GM19193 (cell line): ENCODE measurements around the gene HTR3A.

Experiments used
- POLR2A ChIP-seq: IDR thresholded peaks from 4 replicates; pipeline ENCODE4 v1.6.1; 2011; ENCODE audit not compliant: insufficient read depth, insufficient read length; ENCODE audit errors: extremely low read depth

Gene HTR3A

DNA sequence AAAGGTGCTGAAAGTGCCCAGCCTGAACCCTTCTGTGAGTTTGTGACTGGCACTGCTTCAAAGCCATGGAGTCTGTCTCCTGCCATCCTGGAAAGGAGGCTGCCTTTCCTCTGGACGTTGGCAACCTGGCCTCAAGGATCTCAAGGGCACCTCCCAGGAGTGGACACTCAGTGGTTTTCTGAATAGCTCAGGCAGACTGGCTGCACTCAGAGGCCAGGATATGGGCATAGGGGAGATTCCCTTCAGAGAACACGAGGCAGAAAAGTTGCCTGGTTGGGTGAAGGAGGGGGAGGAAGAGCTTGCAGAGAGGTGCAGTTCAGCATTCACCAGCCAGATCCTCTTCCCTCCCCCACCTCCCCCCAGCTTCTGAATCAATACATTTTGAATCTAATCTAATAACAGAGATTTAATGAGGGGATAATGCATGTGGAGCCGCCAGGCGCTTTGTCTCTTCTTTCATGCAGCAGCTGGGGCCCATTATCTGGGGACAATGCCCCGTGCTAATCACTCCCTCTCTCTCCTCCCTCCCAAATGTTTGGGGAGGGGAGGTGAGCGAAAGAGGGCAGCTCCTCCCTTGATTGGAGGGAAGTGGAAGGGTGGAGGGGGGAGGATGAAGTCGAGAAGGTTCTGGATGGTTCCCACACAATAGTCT, 17.7 kb downstream of the HTR3A start:
- TF ChIP-seq POLR2A, result no peak

DNA sequence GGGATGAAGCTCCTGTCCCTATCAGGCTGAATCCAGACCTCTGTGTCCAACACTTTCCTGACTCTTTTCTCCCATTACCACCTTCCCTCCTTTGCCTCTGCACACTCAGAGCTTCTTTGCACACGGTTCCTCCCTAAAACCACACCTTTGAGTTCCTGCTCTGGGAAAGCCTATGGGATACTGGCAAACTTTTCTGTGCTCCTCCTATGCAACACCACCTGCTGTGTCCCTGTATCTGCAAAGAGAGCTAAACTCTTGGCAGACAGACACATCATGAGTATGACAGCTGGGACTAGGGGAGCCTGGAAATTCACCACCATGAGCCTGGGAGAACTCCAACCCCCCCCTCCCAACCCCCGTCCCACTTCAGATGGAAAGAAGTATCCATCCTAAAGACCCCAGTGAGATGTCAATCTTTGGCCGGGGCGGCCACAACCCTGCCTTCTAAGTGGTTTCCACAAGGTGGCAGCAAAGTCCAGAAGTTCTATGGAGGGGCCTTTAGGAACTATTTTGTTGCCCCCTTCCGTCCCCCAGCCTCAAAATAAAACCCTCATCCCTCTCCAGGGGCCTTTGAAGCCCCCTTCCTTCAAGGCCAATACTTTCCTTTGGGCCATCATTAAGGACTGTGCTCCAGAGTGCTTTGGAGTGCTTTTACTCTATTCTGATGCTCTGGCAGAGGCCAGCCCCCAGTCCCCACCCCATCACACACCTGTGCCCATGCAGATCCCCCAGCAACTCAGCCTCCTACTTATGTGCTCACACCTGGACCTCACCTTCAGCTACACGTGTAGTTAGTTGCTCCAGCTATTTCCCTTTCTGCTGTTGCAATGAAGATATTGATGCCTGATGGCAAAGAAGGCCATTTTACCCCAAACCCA, 19.4 kb downstream of the HTR3A start:
- no peak for TF ChIP-seq POLR2A

DNA sequence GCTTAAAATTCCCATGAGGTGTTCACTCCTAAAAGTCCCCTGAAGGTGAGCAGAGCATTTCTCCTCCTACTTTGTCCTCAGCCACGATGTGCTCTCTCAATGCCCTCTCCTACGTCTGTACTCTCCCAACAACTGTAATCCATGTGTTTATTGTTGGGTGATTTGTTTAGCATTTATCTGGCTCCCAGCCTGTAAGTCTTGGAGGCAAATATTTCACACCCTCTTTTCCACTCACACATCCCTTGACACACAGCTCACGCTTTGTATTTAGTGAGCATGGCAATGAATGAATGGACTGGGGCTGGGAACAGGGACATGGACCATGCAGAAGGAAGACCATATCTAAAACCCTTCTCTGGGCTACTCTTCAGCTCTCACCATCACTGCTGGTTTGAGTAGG, 22.6 kb downstream of the HTR3A start:
- TF ChIP-seq POLR2A, result no peak

- no peak for TF ChIP-seq POLR2A
Observed at GRCh38 chr11:113998574-113998973, 23.7 kb downstream of the HTR3A start.

DNA sequence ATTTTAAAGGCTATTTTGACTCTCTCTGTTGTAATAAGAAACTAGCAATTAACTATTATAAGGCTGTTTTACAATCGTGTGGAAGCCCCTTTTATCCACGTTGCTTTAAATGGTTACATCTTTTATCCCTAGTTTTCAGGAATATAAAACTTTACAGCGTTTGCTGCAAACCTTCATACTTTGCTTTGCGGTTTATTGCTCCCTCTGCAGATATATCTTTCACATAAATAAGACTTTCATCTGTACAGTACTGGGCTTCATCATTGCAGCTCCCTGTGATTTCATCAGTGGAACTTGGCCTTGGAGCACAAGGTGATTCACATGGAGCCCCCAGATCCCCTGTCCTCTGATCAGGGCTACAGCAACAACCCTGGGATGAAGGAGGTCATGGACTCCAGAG, 25.6 kb downstream of the HTR3A start:
- TF ChIP-seq POLR2A, result no peak

GRCh38 chr11:114001416-114001815, 26.5 kb downstream of the HTR3A start:
- no peak for TF ChIP-seq POLR2A

DNA sequence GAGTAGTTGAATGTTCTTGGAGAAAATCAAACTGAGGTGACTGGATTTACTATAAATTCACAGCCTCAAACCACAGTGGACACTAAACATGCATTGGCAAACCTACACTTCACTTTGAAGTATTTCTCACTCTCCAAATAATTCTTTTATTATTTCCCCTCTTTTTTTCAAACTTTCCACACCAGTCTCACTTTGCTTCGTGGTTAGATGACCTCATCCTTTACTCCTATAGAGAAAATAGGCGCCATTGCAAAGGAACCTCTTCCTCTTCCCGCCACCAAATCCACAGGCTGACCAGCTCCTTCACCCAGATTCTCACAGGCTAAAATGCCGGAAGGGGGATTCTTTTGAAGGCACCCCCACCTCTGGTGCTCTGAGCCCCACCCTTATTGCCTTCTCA, 33.4 kb downstream of the HTR3A start:
- TF ChIP-seq POLR2A, result no peak

DNA sequence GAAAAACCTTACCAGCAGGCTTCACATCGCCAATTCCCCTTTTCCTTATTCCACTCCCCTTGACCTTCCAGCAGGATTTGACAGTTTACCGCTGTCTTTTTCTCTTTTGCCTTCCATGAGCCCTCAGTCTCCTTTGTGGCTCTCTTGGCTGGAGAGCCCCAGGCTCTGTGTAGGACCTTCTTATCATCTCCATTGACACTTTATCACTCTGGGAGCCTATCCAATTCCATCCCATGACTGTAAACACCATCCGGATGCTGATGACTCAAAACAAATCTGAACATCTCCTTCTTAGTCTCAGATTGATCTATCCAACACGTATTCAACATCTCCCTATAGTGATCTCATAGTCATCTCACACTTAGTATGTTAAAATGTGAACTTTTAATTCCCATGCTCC, 36.0 kb downstream of the HTR3A start:
- no peak for TF ChIP-seq POLR2A

- TF ChIP-seq POLR2A, result no peak
Observed at GRCh38 chr11:114011443-114011842, 36.5 kb downstream of the HTR3A start.

DNA sequence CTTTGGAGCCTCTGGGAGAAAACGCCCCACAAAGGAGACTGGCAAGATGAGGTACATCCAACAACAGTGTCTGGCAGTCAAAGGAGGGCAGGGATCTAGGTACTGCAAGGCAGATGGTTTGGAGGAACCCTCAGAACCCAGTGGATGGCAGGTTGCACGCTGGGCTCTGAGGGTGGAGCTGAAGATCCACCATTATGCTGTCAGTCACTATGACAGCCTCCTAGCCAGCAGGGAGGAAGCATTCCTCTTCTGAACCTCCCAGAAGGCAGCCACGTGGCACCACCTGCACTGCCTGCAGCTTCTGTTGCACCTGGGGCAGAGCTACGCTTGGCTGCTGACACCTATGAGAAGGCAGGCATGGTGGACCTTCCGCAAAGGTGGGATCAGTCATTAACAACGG, 40.2 kb downstream of the HTR3A start:
- no peak for TF ChIP-seq POLR2A

DNA sequence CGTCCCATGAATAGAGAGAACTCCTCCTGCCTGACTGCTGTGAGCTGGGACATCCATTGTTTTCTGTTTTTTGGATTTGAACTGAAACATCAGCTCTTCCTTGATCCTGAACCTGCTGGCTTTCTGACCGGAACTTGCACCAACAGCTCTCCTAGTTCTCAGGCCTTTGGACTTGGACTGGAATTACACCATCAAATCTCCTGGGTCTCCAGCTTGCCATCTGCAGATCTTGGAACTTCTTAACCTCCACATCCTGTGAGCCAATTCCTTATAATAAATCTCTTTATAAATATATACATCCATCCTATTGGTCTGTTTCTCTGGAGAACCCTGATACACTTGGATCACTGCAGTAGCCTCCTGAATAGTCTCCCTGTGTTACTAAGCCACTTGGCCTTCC, 42.1 kb downstream of the HTR3A start:
- TF ChIP-seq POLR2A, result no peak

DNA sequence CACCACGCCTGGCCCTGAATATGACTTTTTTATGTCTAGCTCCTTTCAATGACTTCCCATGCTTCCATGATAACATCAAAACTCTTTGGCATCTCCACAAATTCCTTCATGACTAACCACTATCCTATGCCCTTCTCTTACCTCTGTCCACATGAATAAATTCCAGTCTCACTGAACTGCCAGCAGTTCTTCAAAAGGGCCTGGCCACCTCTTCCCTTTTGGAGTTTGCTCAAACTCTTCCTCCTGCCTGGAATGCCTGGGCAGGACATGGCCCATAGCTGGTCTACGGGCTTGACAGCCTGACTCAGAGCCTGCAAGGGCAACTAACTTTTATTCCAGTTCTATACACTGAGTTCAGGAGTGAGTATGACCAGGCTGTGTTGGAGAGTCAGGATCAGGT, 42.8 kb downstream of the HTR3A start:
- no peak for TF ChIP-seq POLR2A

DNA sequence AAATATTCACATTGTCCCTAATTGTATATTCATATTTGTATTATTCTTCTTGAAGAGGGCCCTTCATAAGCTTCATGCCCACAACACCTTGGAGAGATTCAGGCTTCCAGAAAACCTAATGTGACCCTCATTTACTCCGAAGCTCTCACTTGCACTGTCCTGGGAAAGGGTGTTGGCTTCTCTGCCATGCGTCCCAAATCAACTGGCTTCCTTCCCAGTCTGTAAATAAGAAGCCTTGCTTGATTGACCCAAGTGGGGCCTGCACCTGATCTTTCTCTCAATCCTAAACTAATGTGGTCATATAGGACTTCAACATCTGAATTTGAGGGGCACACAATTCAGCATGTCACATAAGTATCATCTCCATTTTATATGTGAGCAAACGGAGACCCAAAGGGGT, 44.1 kb downstream of the HTR3A start:
- no peak for TF ChIP-seq POLR2A

GRCh38 chr11:114019574-114019973, 44.7 kb downstream of the HTR3A start:
- TF ChIP-seq POLR2A, result no peak

DNA sequence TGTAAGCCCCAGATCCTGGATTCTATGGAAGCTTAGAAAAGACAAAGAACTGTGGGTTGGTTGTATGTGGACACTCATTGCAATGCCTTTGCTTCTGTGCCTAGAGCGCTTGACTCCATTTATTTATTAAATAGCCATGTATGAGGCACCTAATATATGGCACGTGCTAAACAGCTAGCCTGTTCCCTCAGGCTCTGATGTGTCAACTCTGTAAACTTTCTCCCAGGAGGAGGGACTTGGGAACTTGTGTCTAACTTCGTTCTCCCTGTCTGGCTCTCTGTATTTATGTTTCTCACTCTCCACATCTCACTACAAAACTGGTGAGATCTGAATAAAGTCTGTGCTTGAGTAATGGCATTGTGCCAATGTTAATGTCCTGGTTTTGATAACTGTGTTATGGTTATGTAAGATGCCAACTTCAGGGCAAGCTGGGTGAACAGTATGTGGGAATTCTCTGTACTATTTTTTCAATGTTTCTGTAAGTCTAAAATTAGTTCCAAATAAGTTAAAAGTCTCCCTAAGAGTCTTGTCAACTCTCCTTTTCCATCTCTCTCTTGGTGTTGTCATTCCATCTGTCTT, 50.5 kb downstream of the HTR3A start:
- TF ChIP-seq POLR2A, result no peak

DNA sequence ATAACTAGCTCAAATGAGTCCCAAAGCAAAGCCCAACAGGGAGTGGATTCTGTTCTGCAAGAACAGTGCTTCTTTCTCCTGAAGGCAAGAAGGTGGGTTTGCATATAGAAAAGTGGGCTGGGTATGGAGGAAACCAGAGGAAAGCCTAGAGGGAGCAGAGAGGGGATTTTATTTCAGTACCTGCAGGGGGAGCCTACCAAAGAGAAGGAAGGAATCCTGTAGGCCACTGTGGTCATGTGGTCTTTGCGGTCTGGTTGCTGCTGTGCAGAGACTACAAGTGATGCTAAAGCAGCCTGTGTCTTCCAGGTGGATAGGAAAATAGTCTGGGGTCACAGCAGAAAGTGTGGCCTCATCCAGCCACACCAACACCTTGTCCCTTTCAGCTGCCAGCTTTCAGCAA, 51.4 kb downstream of the HTR3A start:
- TF ChIP-seq POLR2A, result no peak
